H4 (cell line): ENCODE data around the gene ZFYVE21. TPM values are rescaled to one million over a fixed set of nuclear protein-coding genes. Genes with fewer than 3 reads are reported as not detected.
"Not testable (repeated sequence)": the region's sequence is repeated elsewhere in the genome, so short reads cannot be mapped to it uniquely, and the experiment has no call there.

Experiments used
- DNase-seq: peaks from one replicate; pipeline ENCODE4 v3.0.0-alpha.2; 2015; ENCODE audit warnings: low spot score
- total RNA-seq: library from RNA; depleted of rRNA; stranded (reverse); fragments of >200 nt; shearing (Covaris generic); gene quantifications from 2 replicates; pipeline ENCODE4 v1.2.3, GENCODE V29; 2014; rRNA removed

Gene ZFYVE21
- total RNA-seq, 1 experiment from 2014 or later = 31.6 TPM

GRCh38 chr14:103763730-103764488, 48.3 kb downstream of the ZFYVE21 start:
- no peak for DNase-seq

GRCh38 chr14:103765526-103765925, 49.9 kb downstream of the ZFYVE21 start:
- no peak for DNase-seq

- no peak for DNase-seq
These were observed 51.8 kb downstream of the ZFYVE21 start for GRCh38 chr14:103767336-103767894.

- no peak for DNase-seq
These were observed 54.9 kb downstream of the ZFYVE21 start for GRCh38 chr14:103770500-103770899.

DNA sequence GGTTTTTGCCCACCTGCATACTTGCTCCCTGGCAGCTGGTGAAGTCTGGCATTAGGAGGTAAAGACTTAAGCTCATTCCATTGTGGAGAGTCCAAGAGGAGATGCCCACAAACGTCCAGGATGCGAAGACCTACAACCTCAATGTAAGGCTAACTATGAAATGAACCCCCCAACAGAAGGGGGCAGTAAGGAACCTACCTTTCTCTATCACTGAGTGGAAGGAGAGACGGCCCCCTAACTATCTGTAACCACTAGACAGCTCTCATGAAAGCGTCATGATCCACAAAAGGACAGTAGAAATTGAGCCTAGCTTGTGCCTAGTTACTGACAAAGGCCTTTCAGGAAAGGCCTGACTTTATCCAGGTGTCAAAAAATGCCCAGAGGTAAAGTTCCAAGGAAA, 55.3 kb downstream of the ZFYVE21 start:
- DNase-seq = no peak

- DNase-seq = no peak
These were observed 56.6 kb downstream of the ZFYVE21 start for GRCh38 chr14:103772078-103772712.

DNA sequence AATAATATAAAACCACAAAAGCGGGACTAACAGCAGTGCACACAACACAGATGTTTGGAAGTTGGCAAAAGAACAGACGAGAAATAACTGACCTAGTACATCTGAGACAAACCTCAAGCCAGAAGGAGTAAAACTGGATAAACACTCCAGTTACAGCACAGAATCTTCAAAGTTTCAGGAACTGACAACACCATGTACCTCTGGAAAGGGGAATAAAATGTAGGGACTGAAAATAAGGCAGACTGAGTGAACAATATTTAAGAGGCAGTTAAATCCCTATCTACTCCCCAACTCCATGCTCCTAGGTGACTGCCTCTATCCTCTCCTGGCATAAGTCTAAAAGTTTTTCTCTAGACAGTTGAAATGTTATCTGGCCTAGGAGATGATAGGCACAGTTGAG, 57.9 kb downstream of the ZFYVE21 start:
- DNase-seq = no peak

DNA sequence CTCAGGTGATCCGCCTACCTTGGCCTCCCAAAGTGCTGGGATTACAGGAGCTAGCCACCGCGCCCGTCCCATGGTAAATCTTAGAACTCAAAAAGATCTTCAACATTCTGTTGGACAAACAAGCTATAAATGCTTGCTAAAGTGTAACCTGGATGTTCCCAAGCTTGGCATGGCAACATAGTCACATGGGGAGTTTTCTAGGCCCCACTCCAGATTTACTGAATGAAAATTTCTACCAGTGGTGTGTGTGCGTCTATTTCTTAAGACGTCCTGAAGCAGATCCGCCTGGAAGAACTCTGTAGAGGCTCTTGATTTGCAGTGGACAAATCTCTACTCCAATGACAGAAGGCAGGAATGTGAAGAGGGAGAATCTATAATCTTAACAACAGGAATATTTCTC, 59.9 kb downstream of the ZFYVE21 start:
- no peak for DNase-seq

DNA sequence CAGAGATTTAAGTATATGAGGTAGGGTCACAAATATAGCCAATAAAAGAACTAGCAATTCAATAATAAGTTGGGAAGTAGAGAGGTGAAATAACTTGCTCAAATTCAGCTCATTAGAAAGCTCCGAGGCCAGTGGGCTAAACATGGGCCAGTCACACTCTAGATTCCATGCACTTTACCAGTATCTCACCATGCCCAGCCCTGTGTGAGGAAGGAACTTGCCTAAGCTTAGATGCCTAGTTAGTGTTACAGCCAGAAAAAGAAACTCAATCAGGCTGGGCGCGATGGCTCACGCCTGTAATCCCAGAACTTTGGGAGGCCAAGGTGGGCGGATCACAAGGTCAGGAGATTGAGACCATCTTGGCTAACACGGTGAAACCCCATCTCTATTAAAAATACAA, 60.7 kb downstream of the ZFYVE21 start:
- not testable (repeated sequence) for DNase-seq

DNA sequence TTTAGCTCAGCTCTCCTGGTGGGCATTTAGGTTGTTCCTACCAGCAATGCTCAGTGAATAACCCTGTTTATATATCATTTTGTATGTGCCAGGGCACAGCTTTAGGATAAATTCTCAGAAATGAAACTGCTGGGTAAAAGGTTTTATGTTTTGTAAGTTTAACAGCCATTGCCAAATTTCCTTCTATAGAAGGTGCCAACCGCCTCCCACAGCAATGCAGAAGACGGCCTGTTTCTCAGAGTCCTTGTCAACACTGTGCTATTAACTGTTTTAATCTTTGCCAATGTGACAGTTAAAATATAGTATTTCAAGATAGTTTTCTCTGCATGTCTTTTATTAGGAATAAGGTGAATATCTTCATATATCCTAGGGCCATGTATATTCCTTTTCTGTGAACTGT, 66.8 kb downstream of the ZFYVE21 start:
- DNase-seq = no peak

Other genes starting within 250 kb of the ZFYVE21 start
- 47.1 and 52.4 TPM in 2 replicates for gene CKB, start 193.0 kb upstream of the ZFYVE21 start, total RNA-seq
- gene TRMT61A, start 186.6 kb upstream of the ZFYVE21 start, total RNA-seq = 5.8 and 6.8 TPM in 2 replicates
- gene BAG5, start 153.2 kb upstream of the ZFYVE21 start, total RNA-seq = 11.3 and 18.5 TPM in 2 replicates
- 21.7 and 22.3 TPM in 2 replicates for gene COA8, start 152.8 kb upstream of the ZFYVE21 start, total RNA-seq
- 75.5 and 83.8 TPM in 2 replicates for gene KLC1, start 86.6 kb upstream of the ZFYVE21 start, total RNA-seq
- gene XRCC3, start 359 bp upstream of the ZFYVE21 start, total RNA-seq = 20.3 and 39.9 TPM in 2 replicates
- 2.6 and 2.9 TPM in 2 replicates for gene PPP1R13B, start 131.8 kb downstream of the ZFYVE21 start, total RNA-seq
- gene TDRD9, start 212.6 kb downstream of the ZFYVE21 start, total RNA-seq = not detected in 2 replicates
- not detected in 2 replicates for gene RD3L, start 226.7 kb downstream of the ZFYVE21 start, total RNA-seq